Neutrophil (primary cell): ENCODE data around the gene LGR6.

ENCODE experiments used
- H3K27ac ChIP-seq: fragments of 200-600 bp; sonication (generic); 2 replicates; pipeline ENCODE4 v1.5.1; 2016; ENCODE audit warnings: mild to moderate bottlenecking, moderate library complexity
- H3K27me3 ChIP-seq: fragments of 200-600 bp; sonication (generic); 2 replicates; pipeline ENCODE4 v1.6.0; 2016; ENCODE audit warnings: mild to moderate bottlenecking
- H3K36me3 ChIP-seq: fragments of 200-600 bp; sonication (generic); 2 replicates; pipeline ENCODE4 v1.5.1; 2017
- H3K4me1 ChIP-seq, 2 experiments: fragments of 200-600 bp in 1 of 2; sonication (generic) in 1 of 2; 1 replicate in 1 of 2; 2 replicates in 1 of 2; pipeline versions ENCODE4 v1.5.1 to v1.6.1; 2013 to 2016; ENCODE audit warnings: low read depth in 1 of 2, low read length in 1 of 2, mild to moderate bottlenecking in 1 of 2, moderate library complexity in 1 of 2; ENCODE audit not compliant: control insufficient read depth in 1 of 2, insufficient read depth in 1 of 2
- H3K4me3 ChIP-seq, 2 experiments: fragments of 200-600 bp in 1 of 2; sonication (generic) in 1 of 2; 1 replicate in 1 of 2; 2 replicates in 1 of 2; pipeline ENCODE4 v1.5.1; 2013 to 2016; ENCODE audit warnings: low read depth in 1 of 2, low read length in 1 of 2, mild to moderate bottlenecking in 1 of 2, moderate library complexity in 1 of 2
- H3K9me3 ChIP-seq: fragments of 200-600 bp; sonication (generic); 2 replicates; pipeline ENCODE4 v1.5.1; 2016
- TF ChIP-seq, protein P1 (sequence below): fragments of 200-600 bp; sonication (generic); IDR thresholded peaks from 2 replicates; pipeline ENCODE4 v1.5.1; 2016; ENCODE audit warnings: antibody characterized with exemption

LGR6 gene

GRCh38 chr1:202365092-202365815 is 171.7 kb downstream of the LGR6 start:
- no peak overlapping the region for H3K27ac ChIP-seq
- TF ChIP-seq, protein P1, sequence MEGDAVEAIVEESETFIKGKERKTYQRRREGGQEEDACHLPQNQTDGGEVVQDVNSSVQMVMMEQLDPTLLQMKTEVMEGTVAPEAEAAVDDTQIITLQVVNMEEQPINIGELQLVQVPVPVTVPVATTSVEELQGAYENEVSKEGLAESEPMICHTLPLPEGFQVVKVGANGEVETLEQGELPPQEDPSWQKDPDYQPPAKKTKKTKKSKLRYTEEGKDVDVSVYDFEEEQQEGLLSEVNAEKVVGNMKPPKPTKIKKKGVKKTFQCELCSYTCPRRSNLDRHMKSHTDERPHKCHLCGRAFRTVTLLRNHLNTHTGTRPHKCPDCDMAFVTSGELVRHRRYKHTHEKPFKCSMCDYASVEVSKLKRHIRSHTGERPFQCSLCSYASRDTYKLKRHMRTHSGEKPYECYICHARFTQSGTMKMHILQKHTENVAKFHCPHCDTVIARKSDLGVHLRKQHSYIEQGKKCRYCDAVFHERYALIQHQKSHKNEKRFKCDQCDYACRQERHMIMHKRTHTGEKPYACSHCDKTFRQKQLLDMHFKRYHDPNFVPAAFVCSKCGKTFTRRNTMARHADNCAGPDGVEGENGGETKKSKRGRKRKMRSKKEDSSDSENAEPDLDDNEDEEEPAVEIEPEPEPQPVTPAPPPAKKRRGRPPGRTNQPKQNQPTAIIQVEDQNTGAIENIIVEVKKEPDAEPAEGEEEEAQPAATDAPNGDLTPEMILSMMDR = no peak

DNA sequence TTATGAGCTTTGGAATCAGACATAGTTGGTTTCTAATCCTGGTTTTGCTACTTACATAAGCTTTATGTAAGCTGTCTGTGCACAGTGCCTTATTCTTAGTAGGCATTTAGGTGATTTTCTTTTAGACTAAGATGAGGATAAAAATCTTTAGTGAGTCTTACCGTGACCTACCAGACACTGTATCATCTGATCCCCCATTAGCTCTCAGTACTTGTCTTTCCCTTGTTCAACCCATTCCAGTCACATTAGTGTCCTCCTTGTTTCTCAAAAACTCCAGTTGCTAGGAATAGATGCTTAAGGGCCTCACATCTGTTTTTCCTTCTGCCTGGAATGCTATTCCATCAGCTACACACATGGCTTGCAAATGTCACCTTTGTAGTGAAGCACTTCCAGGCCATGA is 173.7 kb downstream of the LGR6 start:
- TF ChIP-seq, protein P1 = no peak
- H3K4me1 ChIP-seq = peaks cover 7 to 15% of the 10 kb centered on the region in 2 experiments
- H3K36me3 ChIP-seq = no peaks in the 10 kb centered on the region
- no peak overlapping the region for H3K27ac ChIP-seq
- no peaks in the 10 kb centered on the region for H3K9me3 ChIP-seq
- H3K27me3 ChIP-seq = no peaks in the 10 kb centered on the region
- H3K4me3 ChIP-seq = no peak overlapping the region

More at GRCh38 chr1:202365092-202365815, 171.7 kb downstream of the LGR6 start:
- no peaks in the 10 kb centered on the region for H3K36me3 ChIP-seq
- no peaks in the 10 kb centered on the region for H3K27me3 ChIP-seq
- H3K9me3 ChIP-seq = no peaks in the 10 kb centered on the region
- peaks cover 7 to 15% of the 10 kb centered on the region in 2 experiments for H3K4me1 ChIP-seq
- H3K4me3 ChIP-seq = no peak overlapping the region
